ENCODE data around the gene CRAMP1. TPM values are rescaled to one million over a fixed set of nuclear protein-coding genes. Genes with fewer than 3 reads are reported as not detected.
A peak's percentile ranks its signal among the peaks of the same experiment; 100 is the strongest.

CRAMP1 gene
- total RNA-seq, 1 donor from 2014 or later = 5.2 TPM

DNA sequence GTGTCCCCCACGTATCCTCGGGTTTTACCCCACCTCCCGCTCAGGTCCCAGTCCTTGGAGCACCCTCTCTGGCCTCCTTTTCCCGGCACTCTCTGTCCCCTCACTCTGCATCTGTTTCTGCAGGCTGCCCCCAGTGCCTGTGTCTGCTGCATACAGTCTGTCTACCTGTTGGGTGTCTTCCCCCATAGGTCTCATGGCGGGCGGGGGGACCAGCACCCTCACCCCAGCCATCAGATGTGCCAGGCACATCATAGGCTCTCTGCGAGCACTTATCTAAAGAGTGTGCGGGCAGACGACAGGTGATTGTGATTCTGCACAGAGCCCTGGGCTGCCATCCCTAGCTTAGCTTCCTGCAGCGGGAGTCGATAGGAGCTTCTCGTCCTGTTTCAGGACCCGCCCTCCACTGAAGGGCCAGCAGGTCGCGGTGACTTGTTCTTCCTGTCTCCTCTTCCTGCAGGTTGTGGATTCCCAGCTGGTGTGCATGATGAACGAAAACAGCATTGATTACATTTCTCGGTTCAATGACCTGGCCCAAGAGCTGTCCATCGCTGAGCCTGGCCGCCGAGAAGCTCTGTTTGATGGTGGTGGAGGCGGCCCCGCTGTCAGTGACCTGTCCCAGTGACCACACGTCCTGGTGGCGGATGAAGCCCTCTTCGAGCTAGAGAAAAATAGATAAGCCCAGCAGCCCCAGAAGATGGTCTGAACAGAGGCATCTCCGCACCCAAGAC is 61.4 kb downstream of the CRAMP1 start:
- Histone ChIP-seq H3K27ac (ENCODE audit: low read depth, low read length) (no peak overlapping the region), H3K4me3 (ENCODE audit: low read length in 3 of 3) (no peak overlapping the region), H3K4me1 (ENCODE audit: control insufficient read depth in 3 of 3, insufficient read depth in 3 of 3, low read length in 3 of 3) (peaks cover under 1 to 3% (median 2%) of the 10 kb centered on the region in 3 donors), H3K9ac (ENCODE audit: low read depth in 1 of 3, low read length in 3 of 3) (no peak overlapping the region), H3K9me3 (ENCODE audit: control insufficient read depth in 3 of 3, low read length in 3 of 3) (no peaks in the 10 kb centered on the region), H3K36me3 (ENCODE audit: control insufficient read depth in 3 of 3, insufficient read depth in 3 of 3, low read length in 3 of 3) (peaks cover 59 to 65% (median 65%) of the 10 kb centered on the region in 3 donors), H3K27me3 (ENCODE audit: control insufficient read depth in 3 of 3, insufficient read depth in 3 of 3, low read length in 3 of 3) (no peaks in the 10 kb centered on the region)

DNA sequence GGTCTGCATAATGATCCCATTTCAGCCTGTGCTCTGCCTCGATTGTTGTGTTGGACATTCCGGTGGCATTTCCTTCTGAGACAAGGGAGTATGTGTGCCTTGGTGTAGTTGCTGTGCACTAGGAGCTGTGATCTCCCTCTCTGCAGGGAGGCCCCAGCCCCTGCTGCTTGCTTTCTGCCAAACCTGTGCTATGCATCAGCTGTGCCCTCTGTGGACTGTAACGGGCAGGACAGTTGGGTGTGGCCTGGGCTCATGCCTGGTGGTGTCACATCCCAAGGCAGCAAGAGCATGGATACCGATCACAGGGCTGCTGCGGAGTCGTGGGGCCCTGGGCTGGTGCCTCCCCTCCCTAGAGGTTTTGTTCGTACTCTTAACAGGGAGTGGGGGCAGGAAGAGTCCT is 62.1 kb downstream of the CRAMP1 start:
- H3K4me1 ChIP-seq (ENCODE audit: control insufficient read depth in 3 of 3, insufficient read depth in 3 of 3, low read length in 3 of 3) = peaks cover 6 to 9% (median 7%) of the 10 kb centered on the region in 3 donors
- H3K9ac ChIP-seq (ENCODE audit: low read depth in 1 of 3, low read length in 3 of 3) = no peak overlapping the region
- H3K27me3 ChIP-seq (ENCODE audit: control insufficient read depth in 3 of 3, insufficient read depth in 3 of 3, low read length in 3 of 3) = no peaks in the 10 kb centered on the region
- H3K36me3 ChIP-seq (ENCODE audit: control insufficient read depth in 3 of 3, insufficient read depth in 3 of 3, low read length in 3 of 3) = peaks cover 52 to 59% (median 58%) of the 10 kb centered on the region in 3 donors
- no peak overlapping the region for H3K4me3 ChIP-seq (ENCODE audit: low read length in 3 of 3)
- no peaks in the 10 kb centered on the region for H3K9me3 ChIP-seq (ENCODE audit: control insufficient read depth in 3 of 3, low read length in 3 of 3)
- no peak overlapping the region for H3K27ac ChIP-seq (ENCODE audit: low read depth, low read length)

DNA sequence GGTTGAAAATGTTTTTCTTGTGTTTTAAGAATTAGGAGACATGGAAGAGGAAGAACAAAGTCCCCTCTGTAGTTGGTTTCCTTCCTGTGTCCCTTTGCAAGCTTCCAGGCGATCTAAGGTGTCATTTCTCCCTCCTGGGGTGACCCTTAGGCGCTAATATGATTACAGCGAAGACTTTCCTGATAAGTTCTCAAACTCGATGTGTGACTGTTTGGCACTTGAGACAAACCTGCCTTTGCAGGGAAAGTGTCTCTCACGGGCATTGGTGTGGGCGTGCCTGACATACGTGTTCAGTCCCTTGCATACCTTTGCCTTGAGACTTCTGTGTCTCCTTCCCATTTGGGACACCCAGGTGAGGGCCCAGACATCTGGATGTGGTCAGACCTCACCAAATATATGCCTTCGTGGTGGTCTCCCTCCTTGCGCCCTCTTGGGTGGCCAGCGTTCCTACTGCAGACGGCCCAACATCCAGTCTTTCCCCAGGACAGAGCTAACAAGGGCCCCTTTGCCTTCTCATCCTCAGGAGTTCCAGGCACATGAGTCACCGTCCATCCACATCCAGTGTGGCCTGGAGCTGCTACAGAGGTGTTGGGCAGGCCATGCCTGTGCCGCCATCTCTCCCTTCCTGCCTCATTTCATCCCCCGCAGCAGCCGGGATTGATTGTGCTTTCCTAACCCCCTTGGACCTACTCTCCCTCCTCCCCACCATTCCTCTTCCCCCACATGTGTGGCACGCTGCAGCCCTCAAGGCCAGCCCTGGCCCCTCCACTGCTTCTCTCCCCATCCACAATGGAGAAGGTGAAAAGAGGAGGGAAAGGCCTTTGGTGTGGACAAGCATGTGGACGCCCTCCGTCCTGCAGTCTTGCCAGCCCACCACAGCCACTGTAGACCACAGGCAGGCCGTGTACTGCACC is 62.8 kb downstream of the CRAMP1 start:
- Histone ChIP-seq H3K9ac (ENCODE audit: low read depth in 1 of 3, low read length in 3 of 3) (no peak overlapping the region), H3K4me3 (ENCODE audit: low read length in 3 of 3) (no peak overlapping the region), H3K4me1 (ENCODE audit: control insufficient read depth in 3 of 3, insufficient read depth in 3 of 3, low read length in 3 of 3) (peaks cover 6 to 9% (median 7%) of the 10 kb centered on the region in 3 donors), H3K9me3 (ENCODE audit: control insufficient read depth in 3 of 3, low read length in 3 of 3) (no peaks in the 10 kb centered on the region), H3K27me3 (ENCODE audit: control insufficient read depth in 3 of 3, insufficient read depth in 3 of 3, low read length in 3 of 3) (no peaks in the 10 kb centered on the region), H3K36me3 (ENCODE audit: control insufficient read depth in 3 of 3, insufficient read depth in 3 of 3, low read length in 3 of 3) (peaks cover 46 to 53% (median 52%) of the 10 kb centered on the region in 3 donors), H3K27ac (ENCODE audit: low read depth, low read length) (no peak overlapping the region)

DNA sequence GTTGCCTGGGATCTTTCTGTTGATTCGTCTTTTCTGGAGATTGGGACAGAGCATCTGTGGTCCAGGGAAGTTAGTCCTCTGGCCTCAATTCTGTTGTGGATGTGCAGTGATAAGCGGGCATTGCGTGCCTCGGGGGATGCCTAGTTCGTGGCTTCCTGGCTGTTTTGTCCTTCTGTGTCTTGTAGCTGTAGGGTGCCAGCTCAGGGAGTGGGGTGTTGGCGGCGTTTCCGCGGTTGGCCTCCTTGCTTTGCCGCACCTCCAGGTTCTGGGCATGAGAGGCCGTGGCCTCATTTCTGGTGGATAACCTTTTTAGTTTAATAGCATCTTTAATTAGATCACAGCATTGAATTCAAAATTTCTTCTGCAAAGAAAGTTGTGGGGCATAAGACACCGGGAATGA is 64.5 kb downstream of the CRAMP1 start:
- H3K9ac ChIP-seq (ENCODE audit: low read depth in 1 of 3, low read length in 3 of 3) = no peak overlapping the region
- H3K27ac ChIP-seq (ENCODE audit: low read depth, low read length) = no peak overlapping the region
- peaks cover 6 to 9% (median 7%) of the 10 kb centered on the region in 3 donors for H3K4me1 ChIP-seq (ENCODE audit: control insufficient read depth in 3 of 3, insufficient read depth in 3 of 3, low read length in 3 of 3)
- H3K36me3 ChIP-seq (ENCODE audit: control insufficient read depth in 3 of 3, insufficient read depth in 3 of 3, low read length in 3 of 3) = peaks cover 34 to 39% (median 39%) of the 10 kb centered on the region in 3 donors
- no peaks in the 10 kb centered on the region for H3K27me3 ChIP-seq (ENCODE audit: control insufficient read depth in 3 of 3, insufficient read depth in 3 of 3, low read length in 3 of 3)
- no peak overlapping the region for H3K4me3 ChIP-seq (ENCODE audit: low read length in 3 of 3)
- no peaks in the 10 kb centered on the region for H3K9me3 ChIP-seq (ENCODE audit: control insufficient read depth in 3 of 3, low read length in 3 of 3)

DNA sequence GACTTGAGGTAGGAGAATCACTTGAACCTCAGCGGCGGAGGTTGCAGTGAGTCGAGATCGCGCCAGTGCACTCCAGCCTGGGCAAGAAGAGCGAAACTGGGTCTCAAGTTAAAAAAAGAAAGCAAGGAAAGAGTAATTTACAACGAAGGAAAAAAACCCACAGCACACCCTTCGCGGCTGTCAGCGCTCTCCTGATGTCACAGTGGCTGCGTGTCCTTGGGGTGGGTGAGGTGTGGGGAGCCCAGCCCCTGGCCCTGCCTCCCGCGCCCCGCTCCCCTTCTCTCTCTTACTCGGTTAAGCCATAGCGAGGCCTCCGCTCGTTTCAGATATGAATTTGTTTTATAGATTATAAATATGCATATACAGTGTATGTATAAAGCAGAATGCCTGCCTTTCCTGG is 65.2 kb downstream of the CRAMP1 start:
- Histone ChIP-seq H3K27ac (ENCODE audit: low read depth, low read length) (no peak overlapping the region), H3K27me3 (ENCODE audit: control insufficient read depth in 3 of 3, insufficient read depth in 3 of 3, low read length in 3 of 3) (no peaks in the 10 kb centered on the region), H3K36me3 (ENCODE audit: control insufficient read depth in 3 of 3, insufficient read depth in 3 of 3, low read length in 3 of 3) (peaks cover 27 to 33% (median 32%) of the 10 kb centered on the region in 3 donors), H3K4me3 (ENCODE audit: low read length in 3 of 3) (peak overlapping the region in 2 of 3 donors; percentile 43 to 73), H3K9ac (ENCODE audit: low read depth in 1 of 3, low read length in 3 of 3) (no peak overlapping the region), H3K9me3 (ENCODE audit: control insufficient read depth in 3 of 3, low read length in 3 of 3) (no peaks in the 10 kb centered on the region), H3K4me1 (ENCODE audit: control insufficient read depth in 3 of 3, insufficient read depth in 3 of 3, low read length in 3 of 3) (peaks cover 6 to 9% (median 7%) of the 10 kb centered on the region in 3 donors)

- Histone ChIP-seq H3K9ac (ENCODE audit: low read depth in 1 of 3, low read length in 3 of 3) (peak within 1 kb of the TSS; percentile 57 to 82 (median 73)), H3K27ac (ENCODE audit: low read depth, low read length) (no peak within 1 kb of the TSS), H3K4me3 (ENCODE audit: low read length in 3 of 3) (peak within 1 kb of the TSS; percentile 67 to 75 (median 73))
Observed at GRCh38 chr16:1677942-1678499, 65.9 kb downstream of the CRAMP1 start, which contains the start of gene JPT2. Gene JPT2 (plus strand): TSS chr16:1678279. CDS start chr16:1678313, 34 bp downstream.

GRCh38 chr16:1678500-1679098 is 66.4 kb downstream of the CRAMP1 start:
- no peaks in the 10 kb centered on the region for H3K27me3 ChIP-seq (ENCODE audit: control insufficient read depth in 3 of 3, insufficient read depth in 3 of 3, low read length in 3 of 3)
- peaks cover 6 to 9% (median 7%) of the 10 kb centered on the region in 3 donors for H3K4me1 ChIP-seq (ENCODE audit: control insufficient read depth in 3 of 3, insufficient read depth in 3 of 3, low read length in 3 of 3)
- H3K9ac ChIP-seq (ENCODE audit: low read depth in 1 of 3, low read length in 3 of 3) = peak overlapping the region; percentile 57 to 82 (median 73)
- no peak overlapping the region for H3K27ac ChIP-seq (ENCODE audit: low read depth, low read length)
- no peaks in the 10 kb centered on the region for H3K9me3 ChIP-seq (ENCODE audit: control insufficient read depth in 3 of 3, low read length in 3 of 3)
- peaks cover 20 to 25% (median 23%) of the 10 kb centered on the region in 3 donors for H3K36me3 ChIP-seq (ENCODE audit: control insufficient read depth in 3 of 3, insufficient read depth in 3 of 3, low read length in 3 of 3)
- H3K4me3 ChIP-seq (ENCODE audit: low read length in 3 of 3) = peak overlapping the region; percentile 67 to 75 (median 73)

More at GRCh38 chr16:1677942-1678499, 65.9 kb downstream of the CRAMP1 start, which contains the start of gene JPT2:
- Histone ChIP-seq H3K36me3 (ENCODE audit: control insufficient read depth in 3 of 3, insufficient read depth in 3 of 3, low read length in 3 of 3) (peaks cover 20 to 27% (median 26%) of the 10 kb centered on the region in 3 donors), H3K4me1 (ENCODE audit: control insufficient read depth in 3 of 3, insufficient read depth in 3 of 3, low read length in 3 of 3) (peaks cover 6 to 9% (median 7%) of the 10 kb centered on the region in 3 donors), H3K27me3 (ENCODE audit: control insufficient read depth in 3 of 3, insufficient read depth in 3 of 3, low read length in 3 of 3) (no peaks in the 10 kb centered on the region), H3K9me3 (ENCODE audit: control insufficient read depth in 3 of 3, low read length in 3 of 3) (no peaks in the 10 kb centered on the region)

- H3K27me3 ChIP-seq (ENCODE audit: control insufficient read depth in 3 of 3, insufficient read depth in 3 of 3, low read length in 3 of 3) = no peaks in the 10 kb centered on the region
- no peak overlapping the region for H3K27ac ChIP-seq (ENCODE audit: low read depth, low read length)
- H3K4me3 ChIP-seq (ENCODE audit: low read length in 3 of 3) = no peak overlapping the region
- H3K36me3 ChIP-seq (ENCODE audit: control insufficient read depth in 3 of 3, insufficient read depth in 3 of 3, low read length in 3 of 3) = peaks cover 7 to 12% (median 8%) of the 10 kb centered on the region in 3 donors
- peaks cover 6 to 9% (median 7%) of the 10 kb centered on the region in 3 donors for H3K4me1 ChIP-seq (ENCODE audit: control insufficient read depth in 3 of 3, insufficient read depth in 3 of 3, low read length in 3 of 3)
- peak overlapping the region in 1 of 3 donors; percentile 8 for H3K9ac ChIP-seq (ENCODE audit: low read depth in 1 of 3, low read length in 3 of 3)
- no peaks in the 10 kb centered on the region for H3K9me3 ChIP-seq (ENCODE audit: control insufficient read depth in 3 of 3, low read length in 3 of 3)
Observed at GRCh38 chr16:1680361-1680760, 68.2 kb downstream of the CRAMP1 start.

- no peak overlapping the region for H3K4me3 ChIP-seq (ENCODE audit: low read length in 3 of 3)
- no peak overlapping the region for H3K27ac ChIP-seq (ENCODE audit: low read depth, low read length)
- no peaks in the 10 kb centered on the region for H3K9me3 ChIP-seq (ENCODE audit: control insufficient read depth in 3 of 3, low read length in 3 of 3)
- H3K9ac ChIP-seq (ENCODE audit: low read depth in 1 of 3, low read length in 3 of 3) = no peak overlapping the region
- peaks cover 3 to 9% (median 5%) of the 10 kb centered on the region in 3 donors for H3K36me3 ChIP-seq (ENCODE audit: control insufficient read depth in 3 of 3, insufficient read depth in 3 of 3, low read length in 3 of 3)
- H3K4me1 ChIP-seq (ENCODE audit: control insufficient read depth in 3 of 3, insufficient read depth in 3 of 3, low read length in 3 of 3) = peaks cover 6 to 9% (median 7%) of the 10 kb centered on the region in 3 donors
- no peaks in the 10 kb centered on the region for H3K27me3 ChIP-seq (ENCODE audit: control insufficient read depth in 3 of 3, insufficient read depth in 3 of 3, low read length in 3 of 3)
Observed at GRCh38 chr16:1681032-1681431, 68.9 kb downstream of the CRAMP1 start.
